GM21381 (cell line): Measurements from ENCODE around the gene GOLGA6L2.

Experiments
- ATAC-seq: cut with Tn5 transposase; IDR thresholded peaks from one replicate; pipeline ENCODE4 v1.9.1; 2021; ENCODE audit warnings: mild to moderate bottlenecking, moderate library complexity; ENCODE audit not compliant: unreplicated experiment

GOLGA6L2 gene

DNA sequence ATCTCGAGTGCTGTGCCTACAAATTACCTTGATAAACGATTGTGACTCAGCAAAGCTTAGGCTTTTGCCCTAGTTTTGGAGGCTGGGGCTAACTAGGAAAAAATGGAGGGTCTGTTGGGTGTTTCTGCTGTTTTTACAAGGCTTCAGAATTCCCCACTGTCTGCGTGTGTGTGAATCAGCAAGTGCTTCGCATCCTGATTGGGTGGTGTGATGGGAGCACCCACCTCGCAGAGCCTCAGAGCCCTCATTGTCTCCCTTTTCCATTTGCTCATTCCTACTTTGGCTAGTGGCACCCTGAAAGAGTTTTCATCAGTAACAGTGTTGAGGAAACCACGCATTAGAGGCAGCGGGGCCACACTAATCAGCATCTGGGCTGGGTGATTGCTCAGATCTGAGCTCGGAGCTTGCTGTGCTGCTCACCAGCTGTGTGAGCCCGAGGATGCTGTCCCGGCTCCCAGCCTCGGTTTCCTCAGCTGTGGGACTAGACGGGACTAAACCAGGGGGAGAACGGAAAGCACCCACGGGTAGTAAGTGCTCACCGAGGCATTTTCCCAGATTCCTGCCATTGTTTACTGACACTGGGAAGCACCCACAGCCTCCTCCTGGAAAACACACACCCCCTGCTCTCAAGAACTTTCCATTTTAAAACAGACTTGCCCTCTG is 51.9 kb downstream of the GOLGA6L2 start:
- no peak for ATAC-seq
